HepG2 (cell line): ENCODE results near the gene CLNS1A. TPM values are rescaled to one million over a fixed set of nuclear protein-coding genes. Genes with fewer than 3 reads are reported as not detected.
A peak's percentile ranks its signal among the peaks of the same experiment; 100 is the strongest.

Source experiments
- MAFG ChIP-seq: sonication (generic); formaldehyde crosslinking; IDR thresholded peaks from 2 replicates; pipeline ENCODE4 v1.5.1; 2020; ENCODE audit warnings: mild to moderate bottlenecking, missing genetic modification reagents
- RORA ChIP-seq: sonication (generic); formaldehyde crosslinking; IDR thresholded peaks from 2 replicates; pipeline ENCODE4 v1.5.0; 2020; ENCODE audit warnings: mild to moderate bottlenecking, missing genetic modification reagents, moderate library complexity
- ZNF292 ChIP-seq: sonication (generic); formaldehyde crosslinking; IDR thresholded peaks from 2 replicates; pipeline ENCODE4 v1.8.1; 2022; ENCODE audit warnings: mild to moderate bottlenecking, low read depth, missing genetic modification reagents, borderline replicate concordance
- ZNF501 ChIP-seq: sonication (generic); formaldehyde crosslinking; IDR thresholded peaks from 2 replicates; pipeline ENCODE4 v1.5.1; 2020; ENCODE audit warnings: mild to moderate bottlenecking, moderate library complexity, missing genetic modification reagents
- ZNF549 ChIP-seq: sonication (generic); formaldehyde crosslinking; IDR thresholded peaks from 2 replicates; pipeline ENCODE4 v1.5.0; 2020; ENCODE audit warnings: missing genetic modification reagents
- ZNF720 ChIP-seq: sonication (generic); formaldehyde crosslinking; IDR thresholded peaks from 2 replicates; pipeline ENCODE4 v1.4.0; 2020; ENCODE audit warnings: missing genetic modification reagents
- ZSCAN30 ChIP-seq: sonication (generic); formaldehyde crosslinking; IDR thresholded peaks from 2 replicates; pipeline ENCODE4 v1.5.0; 2020; ENCODE audit warnings: mild to moderate bottlenecking, missing genetic modification reagents
- polyA plus RNA-seq, 8 experiments: library from polyadenylated mRNA; depleted of rRNA in 3 of 8; stranded (reverse) in 7 of 8; unstranded in 1 of 8; fragments of >200 nt; fragmentation: Illumina TruSeq in 4 of 8; extraction: Trizol in 4 of 8; gene quantifications; 2 replicates each; pipeline versions ENCODE4 v1.2.1 to v1.2.3, GENCODE V29; 2011 to 2016; ENCODE audit warnings: low read depth in 4 of 8, missing spikeins in 1 of 8, mixed read lengths in 1 of 8; ENCODE audit not compliant: insufficient read depth in 1 of 8
- total RNA-seq, 5 experiments: library from RNA; depleted of rRNA; stranded (reverse); fragments of >200 nt; fragmentation: Illumina TruSeq; extraction: Trizol; gene quantifications; 2 replicates each; pipeline ENCODE4 v1.2.3, GENCODE V29; 2016; ENCODE audit warnings: low read depth in 1 of 5
- TF ChIP-seq, protein P1 (sequence below): IDR thresholded peaks from 2 replicates; pipeline ENCODE4 v1.4.0; 2020; ENCODE audit warnings: mild to moderate bottlenecking, missing genetic modification reagents
- TF ChIP-seq, protein P2 (sequence below): sonication (generic); formaldehyde crosslinking; IDR thresholded peaks from 2 replicates; pipeline ENCODE4 v1.5.0; 2020; ENCODE audit warnings: missing genetic modification reagents
- TF ChIP-seq, protein P3 (sequence below): sonication (generic); formaldehyde crosslinking; IDR thresholded peaks from 2 replicates; pipeline ENCODE4 v1.8.0; 2022; ENCODE audit warnings: missing genetic modification reagents, mild to moderate bottlenecking, borderline replicate concordance
- TF ChIP-seq, protein P4 (sequence below): sonication (generic); formaldehyde crosslinking; IDR thresholded peaks from 2 replicates; pipeline ENCODE4 v1.4.0; 2020; ENCODE audit warnings: missing genetic modification reagents
- TF ChIP-seq, protein P5 (sequence below): sonication (generic); formaldehyde crosslinking; IDR thresholded peaks from 2 replicates; pipeline ENCODE4 v1.8.0; 2022; ENCODE audit warnings: mild to moderate bottlenecking, missing genetic modification reagents; ENCODE audit not compliant: insufficient replicate concordance

CLNS1A gene
- total and polyA plus RNA-seq, 2 of the 13 experiments (the other 11 are each of a cell fraction or from before 2014, with no cell fraction given), result 158 to 219 TPM

DNA sequence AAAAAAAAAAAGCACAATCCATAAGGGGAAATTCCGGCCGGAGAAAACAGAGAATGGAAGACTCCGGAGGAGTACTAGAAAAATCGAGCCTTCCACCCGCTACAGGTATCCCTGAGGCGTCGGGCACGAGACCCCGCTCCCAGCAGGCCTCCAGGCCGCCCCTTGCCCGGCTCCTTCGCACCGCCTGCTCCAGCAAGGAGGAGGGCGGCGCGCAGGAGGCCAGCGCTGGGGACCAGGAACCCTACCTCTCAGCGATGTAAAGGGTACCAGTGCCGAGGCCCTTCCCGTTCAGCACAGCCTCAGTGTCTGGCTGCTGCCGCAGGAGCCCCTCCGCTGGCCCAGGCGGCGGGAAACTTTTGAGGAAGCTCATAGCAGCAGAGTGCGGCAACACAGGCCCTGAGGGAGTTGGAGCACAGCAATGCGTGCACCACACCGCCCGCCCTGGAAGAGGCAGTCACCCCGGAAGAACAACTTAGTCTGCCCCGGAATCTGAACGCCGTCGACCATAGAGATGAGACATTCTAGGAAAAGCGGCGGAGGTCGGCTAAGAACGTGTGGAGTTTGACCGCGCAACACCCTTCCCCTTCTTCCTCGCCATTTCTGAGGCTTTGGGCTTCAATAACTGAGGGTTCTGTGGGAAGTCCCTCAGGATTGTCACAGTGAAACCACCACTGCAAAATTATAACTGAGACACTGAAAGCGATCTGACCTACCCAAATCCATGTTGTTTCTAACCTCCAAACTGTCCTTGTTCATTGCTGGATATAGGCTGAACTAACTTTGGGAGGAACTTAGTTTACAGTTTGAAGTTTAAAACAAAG, at the start of gene CLNS1A (continued):
- TF ChIP-seq, protein P1, sequence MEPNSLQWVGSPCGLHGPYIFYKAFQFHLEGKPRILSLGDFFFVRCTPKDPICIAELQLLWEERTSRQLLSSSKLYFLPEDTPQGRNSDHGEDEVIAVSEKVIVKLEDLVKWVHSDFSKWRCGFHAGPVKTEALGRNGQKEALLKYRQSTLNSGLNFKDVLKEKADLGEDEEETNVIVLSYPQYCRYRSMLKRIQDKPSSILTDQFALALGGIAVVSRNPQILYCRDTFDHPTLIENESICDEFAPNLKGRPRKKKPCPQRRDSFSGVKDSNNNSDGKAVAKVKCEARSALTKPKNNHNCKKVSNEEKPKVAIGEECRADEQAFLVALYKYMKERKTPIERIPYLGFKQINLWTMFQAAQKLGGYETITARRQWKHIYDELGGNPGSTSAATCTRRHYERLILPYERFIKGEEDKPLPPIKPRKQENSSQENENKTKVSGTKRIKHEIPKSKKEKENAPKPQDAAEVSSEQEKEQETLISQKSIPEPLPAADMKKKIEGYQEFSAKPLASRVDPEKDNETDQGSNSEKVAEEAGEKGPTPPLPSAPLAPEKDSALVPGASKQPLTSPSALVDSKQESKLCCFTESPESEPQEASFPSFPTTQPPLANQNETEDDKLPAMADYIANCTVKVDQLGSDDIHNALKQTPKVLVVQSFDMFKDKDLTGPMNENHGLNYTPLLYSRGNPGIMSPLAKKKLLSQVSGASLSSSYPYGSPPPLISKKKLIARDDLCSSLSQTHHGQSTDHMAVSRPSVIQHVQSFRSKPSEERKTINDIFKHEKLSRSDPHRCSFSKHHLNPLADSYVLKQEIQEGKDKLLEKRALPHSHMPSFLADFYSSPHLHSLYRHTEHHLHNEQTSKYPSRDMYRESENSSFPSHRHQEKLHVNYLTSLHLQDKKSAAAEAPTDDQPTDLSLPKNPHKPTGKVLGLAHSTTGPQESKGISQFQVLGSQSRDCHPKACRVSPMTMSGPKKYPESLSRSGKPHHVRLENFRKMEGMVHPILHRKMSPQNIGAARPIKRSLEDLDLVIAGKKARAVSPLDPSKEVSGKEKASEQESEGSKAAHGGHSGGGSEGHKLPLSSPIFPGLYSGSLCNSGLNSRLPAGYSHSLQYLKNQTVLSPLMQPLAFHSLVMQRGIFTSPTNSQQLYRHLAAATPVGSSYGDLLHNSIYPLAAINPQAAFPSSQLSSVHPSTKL (CRISPR knock-in tag), result peak; percentile 65; the same call in 1 of the 2 replicates
- TF ChIP-seq ZNF501 (peak; percentile 92), MAFG (no peak), ZNF720 (no peak), ZNF549 (CRISPR knock-in tag) (no peak), ZSCAN30 (CRISPR knock-in tag) (0 out of 2 replicates have a peak, but pooled peaks have one; percentile 72), ZNF292 (CRISPR knock-in tag) (peak; percentile 50; the same call in 1 of the 2 replicates), RORA (CRISPR knock-in tag) (no peak)
- TF ChIP-seq, protein P2, sequence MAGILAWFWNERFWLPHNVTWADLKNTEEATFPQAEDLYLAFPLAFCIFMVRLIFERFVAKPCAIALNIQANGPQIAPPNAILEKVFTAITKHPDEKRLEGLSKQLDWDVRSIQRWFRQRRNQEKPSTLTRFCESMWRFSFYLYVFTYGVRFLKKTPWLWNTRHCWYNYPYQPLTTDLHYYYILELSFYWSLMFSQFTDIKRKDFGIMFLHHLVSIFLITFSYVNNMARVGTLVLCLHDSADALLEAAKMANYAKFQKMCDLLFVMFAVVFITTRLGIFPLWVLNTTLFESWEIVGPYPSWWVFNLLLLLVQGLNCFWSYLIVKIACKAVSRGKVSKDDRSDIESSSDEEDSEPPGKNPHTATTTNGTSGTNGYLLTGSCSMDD (CRISPR knock-in tag), result no peak
- TF ChIP-seq, protein P3, sequence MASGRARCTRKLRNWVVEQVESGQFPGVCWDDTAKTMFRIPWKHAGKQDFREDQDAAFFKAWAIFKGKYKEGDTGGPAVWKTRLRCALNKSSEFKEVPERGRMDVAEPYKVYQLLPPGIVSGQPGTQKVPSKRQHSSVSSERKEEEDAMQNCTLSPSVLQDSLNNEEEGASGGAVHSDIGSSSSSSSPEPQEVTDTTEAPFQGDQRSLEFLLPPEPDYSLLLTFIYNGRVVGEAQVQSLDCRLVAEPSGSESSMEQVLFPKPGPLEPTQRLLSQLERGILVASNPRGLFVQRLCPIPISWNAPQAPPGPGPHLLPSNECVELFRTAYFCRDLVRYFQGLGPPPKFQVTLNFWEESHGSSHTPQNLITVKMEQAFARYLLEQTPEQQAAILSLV (CRISPR knock-in tag), result peak; percentile 81; the same call in 1 of the 2 replicates
- TF ChIP-seq, protein P4, sequence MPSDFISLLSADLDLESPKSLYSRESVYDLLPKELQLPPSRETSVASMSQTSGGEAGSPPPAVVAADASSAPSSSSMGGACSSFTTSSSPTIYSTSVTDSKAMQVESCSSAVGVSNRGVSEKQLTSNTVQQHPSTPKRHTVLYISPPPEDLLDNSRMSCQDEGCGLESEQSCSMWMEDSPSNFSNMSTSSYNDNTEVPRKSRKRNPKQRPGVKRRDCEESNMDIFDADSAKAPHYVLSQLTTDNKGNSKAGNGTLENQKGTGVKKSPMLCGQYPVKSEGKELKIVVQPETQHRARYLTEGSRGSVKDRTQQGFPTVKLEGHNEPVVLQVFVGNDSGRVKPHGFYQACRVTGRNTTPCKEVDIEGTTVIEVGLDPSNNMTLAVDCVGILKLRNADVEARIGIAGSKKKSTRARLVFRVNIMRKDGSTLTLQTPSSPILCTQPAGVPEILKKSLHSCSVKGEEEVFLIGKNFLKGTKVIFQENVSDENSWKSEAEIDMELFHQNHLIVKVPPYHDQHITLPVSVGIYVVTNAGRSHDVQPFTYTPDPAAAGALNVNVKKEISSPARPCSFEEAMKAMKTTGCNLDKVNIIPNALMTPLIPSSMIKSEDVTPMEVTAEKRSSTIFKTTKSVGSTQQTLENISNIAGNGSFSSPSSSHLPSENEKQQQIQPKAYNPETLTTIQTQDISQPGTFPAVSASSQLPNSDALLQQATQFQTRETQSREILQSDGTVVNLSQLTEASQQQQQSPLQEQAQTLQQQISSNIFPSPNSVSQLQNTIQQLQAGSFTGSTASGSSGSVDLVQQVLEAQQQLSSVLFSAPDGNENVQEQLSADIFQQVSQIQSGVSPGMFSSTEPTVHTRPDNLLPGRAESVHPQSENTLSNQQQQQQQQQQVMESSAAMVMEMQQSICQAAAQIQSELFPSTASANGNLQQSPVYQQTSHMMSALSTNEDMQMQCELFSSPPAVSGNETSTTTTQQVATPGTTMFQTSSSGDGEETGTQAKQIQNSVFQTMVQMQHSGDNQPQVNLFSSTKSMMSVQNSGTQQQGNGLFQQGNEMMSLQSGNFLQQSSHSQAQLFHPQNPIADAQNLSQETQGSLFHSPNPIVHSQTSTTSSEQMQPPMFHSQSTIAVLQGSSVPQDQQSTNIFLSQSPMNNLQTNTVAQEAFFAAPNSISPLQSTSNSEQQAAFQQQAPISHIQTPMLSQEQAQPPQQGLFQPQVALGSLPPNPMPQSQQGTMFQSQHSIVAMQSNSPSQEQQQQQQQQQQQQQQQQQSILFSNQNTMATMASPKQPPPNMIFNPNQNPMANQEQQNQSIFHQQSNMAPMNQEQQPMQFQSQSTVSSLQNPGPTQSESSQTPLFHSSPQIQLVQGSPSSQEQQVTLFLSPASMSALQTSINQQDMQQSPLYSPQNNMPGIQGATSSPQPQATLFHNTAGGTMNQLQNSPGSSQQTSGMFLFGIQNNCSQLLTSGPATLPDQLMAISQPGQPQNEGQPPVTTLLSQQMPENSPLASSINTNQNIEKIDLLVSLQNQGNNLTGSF (CRISPR knock-in tag), result peak; percentile 63; the same call in 1 of the 2 replicates
- TF ChIP-seq, protein P5, sequence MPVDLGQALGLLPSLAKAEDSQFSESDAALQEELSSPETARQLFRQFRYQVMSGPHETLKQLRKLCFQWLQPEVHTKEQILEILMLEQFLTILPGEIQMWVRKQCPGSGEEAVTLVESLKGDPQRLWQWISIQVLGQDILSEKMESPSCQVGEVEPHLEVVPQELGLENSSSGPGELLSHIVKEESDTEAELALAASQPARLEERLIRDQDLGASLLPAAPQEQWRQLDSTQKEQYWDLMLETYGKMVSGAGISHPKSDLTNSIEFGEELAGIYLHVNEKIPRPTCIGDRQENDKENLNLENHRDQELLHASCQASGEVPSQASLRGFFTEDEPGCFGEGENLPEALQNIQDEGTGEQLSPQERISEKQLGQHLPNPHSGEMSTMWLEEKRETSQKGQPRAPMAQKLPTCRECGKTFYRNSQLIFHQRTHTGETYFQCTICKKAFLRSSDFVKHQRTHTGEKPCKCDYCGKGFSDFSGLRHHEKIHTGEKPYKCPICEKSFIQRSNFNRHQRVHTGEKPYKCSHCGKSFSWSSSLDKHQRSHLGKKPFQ (CRISPR knock-in tag), result no peak
